ENCODE measurements around the gene AKAP13.

AKAP13 gene

DNA sequence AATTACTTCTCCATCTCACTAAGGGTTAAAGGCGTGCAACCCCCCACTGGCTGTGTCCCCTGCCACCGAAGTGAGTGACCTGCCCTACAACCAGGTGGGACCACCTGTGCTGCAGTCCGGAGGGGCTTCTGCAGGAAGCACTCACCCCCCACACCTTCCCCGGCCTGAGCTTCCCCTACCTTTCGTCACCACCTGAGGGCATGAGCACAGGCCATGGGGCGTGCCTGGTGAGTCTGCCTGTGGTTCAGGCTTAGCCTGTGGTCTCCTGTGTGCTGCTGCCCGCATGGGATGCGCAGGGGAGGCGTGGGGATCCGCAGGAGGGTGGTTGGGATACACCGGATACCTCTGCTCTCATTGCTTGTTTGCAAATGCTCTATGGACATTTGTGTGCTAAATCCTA lies 368.3 kb downstream of the AKAP13 start:
- no peak for FAIRE-seq

DNA sequence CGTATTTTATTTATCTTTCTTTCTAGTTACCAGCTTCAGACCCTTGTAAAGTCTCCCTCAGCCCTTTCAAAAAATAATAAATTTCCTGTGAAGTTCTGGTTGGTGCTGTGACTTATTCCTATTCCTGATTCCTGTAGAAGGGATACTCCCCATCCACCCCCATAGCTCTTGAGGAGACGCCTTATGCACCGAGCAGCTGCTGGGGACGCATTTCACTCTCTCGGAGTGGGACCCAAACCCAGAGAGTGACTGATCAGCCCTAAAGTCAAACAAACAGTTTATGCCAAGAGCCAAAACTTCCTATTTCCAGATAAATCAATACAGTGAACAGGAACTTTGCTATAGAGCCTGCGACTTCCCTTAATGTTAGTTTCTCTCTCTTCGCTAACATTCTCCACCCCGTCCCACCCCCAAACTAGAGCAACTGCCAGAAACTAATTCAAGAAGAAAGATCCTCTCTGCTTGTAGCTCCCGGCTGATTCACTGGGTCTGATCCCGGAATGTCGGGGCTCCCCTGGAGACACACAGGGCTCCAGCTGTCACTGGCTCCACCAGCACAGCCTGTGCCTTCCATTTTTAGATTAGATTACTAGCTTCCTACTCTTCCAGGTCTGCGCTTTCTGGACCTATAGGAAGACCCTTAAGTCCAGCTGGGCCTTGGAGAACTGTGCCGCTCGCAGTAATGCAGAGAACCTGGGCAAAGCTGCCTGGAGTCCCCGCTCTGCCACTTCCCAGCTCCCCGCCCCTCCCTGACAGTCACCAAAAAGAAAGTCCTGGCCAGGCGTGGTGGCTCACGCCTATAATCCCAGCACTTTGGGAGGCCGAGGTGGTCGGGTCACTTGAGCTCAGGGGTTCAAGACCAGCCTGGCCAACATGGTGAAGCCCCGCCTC lies 369.1 kb downstream of the AKAP13 start:
- no peak for FAIRE-seq

DNA sequence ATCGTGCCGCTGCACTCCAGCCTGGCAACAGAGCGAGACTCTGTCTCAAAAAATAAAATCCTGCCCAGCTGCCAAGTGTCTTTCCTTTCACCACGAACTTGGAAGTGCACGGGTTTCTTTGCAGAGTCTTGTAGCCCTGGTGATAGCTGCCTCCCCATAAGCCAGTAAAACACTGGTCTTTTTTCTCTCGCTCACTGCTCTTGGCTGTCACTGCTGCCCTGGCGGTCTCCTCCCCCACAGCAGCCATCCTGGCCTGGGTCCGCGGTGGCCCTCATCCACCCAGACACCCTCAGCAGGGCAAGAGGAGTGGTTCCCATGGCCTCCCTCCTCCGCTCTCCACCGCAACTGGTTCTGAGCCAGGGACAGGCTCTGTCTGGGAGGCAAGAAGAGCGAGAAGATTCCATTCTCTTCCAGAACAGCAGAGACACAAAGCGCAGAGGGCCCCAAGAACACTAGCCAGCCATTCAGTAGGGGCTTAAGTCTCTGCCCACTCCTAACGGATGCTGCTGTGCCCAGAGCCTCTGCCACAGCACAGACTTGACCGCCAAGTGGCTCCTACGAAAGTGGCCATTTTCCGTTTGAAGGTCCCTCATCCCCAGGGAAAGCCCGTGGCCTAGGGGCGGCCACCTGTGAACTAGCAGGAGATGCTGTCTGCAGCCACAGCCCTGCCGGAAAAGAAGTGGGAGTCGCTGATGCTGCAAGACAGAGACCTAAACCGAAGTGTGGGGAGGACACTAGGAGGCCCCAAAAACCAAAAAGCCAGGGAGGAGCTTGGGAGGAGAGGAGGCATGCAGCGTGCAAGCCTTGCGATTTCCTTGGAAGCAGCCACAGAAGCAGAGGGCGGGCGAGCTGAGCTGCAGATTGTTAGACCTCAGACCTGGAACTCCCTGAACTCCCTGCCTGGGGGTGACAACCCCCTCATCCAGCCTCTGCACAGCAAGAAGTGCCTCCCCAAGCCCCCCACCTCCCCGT lies 370.2 kb downstream of the AKAP13 start:
- FAIRE-seq: no peak

DNA sequence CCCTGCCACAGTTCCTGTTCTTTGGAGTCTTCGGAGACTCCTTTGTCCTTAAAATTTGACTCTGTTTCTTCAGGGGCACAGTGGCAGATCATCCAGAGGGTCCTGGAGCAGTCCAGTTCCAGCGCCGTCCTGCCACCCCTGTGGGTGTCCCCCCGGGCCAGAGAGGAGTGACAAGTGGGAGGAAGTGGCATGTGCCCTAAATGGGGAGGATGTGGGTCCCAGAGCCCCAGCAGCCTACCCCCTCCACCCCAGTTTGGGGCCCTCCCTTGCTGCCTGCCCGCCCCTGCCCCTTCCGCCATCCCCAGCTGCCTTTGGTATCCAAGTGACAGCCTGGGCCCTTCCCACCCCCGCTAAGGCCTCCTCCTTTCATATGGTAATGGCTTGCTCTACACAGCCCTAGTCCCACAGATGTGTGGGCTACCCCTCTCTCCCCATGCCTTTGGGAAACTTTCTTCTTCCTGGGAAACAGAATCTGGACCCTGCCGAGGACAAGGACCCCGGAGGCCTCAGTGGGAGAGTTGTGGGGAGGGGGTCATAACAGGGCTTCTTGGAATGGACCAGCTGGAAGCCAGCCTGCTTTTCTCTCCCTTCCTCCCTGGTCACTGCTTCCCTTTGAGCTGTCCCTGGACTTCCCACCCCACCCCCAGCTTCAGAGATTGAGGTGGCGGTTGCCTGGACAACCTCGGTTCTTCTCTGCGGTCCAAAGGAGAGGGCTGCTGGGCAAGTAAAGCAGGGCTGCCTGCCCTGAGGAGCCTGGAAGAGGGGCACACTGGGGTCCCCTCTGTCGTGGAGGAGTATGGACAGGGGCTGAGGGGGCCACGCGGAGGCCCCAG lies 371.1 kb downstream of the AKAP13 start:
- FAIRE-seq: no peak

GRCh38 chr15:85752124-85752475 lies 371.7 kb downstream of the AKAP13 start:
- FAIRE-seq: no peak

DNA sequence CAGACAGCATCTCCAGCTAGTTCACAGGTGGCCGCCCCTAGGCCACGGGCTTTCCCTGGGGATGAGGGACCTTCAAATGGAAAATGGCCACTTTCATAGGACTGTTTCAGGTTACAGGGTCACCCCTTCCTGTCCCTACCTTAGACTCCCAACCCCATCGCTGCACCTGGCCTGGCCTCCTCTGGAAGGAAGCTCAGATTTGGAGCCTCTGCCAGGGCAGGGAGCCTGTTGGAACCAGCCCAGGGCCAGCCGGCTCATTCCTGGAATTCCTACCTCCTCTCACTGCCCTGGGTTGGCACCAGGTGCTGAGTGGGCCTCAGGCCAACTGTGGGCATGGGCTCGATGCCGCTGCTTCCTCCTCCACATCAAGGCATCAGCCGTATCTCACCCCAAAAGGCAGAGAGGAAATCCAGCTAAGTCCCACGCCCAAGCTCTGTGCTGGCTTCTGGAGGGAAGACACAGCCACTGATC lies 372.1 kb downstream of the AKAP13 start:
- FAIRE-seq: no peak

DNA sequence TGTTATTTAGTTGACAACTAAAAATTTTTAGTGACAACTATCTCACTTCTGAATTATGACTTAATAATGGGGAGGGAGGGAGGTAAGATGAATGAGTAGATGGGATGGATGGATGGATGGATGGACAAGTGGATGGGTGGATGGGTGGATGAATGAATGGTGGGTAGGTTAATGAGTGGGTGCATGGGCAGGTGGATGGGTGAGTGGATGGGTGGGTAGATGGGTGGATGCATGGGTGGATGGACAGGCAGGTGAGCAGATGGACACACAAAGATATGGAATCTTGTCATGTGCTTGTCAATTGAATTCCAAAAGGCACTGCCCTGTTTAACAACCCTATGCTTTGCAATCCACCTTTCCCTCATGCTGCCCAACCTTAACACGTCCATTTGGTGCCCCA lies 372.9 kb downstream of the AKAP13 start:
- no peak for FAIRE-seq

DNA sequence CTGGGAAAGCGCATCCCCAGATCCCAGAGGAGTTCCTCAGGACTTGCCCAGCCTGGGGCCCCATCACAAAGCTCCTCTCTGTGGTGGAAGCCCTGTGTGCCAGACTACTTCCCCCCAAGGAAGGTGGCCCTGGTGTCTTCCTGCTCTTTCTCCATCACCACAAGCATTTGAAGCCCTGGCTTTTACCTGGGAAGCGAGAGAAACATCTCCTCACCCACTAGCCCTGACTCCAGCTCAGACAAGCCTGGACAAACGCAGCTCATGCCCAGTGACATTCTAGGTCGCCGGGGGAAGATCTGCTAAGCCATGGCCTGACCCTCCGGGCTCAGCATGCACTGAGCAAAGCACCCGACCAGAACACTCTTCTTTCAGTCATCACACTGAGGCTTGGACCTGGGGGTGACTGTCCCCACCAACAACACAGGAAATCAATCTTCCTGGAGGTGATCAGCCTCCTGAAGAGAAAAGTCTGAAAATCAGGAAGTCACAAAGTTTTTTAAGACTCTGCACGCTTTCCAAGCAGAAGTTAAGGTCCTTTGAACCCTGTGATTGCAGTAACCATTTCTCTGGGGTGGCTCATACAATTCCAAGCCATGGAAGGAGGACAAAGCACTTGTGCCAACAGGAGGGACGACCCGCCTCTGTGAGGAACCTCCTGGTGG lies 373.5 kb downstream of the AKAP13 start:
- FAIRE-seq: no peak

DNA sequence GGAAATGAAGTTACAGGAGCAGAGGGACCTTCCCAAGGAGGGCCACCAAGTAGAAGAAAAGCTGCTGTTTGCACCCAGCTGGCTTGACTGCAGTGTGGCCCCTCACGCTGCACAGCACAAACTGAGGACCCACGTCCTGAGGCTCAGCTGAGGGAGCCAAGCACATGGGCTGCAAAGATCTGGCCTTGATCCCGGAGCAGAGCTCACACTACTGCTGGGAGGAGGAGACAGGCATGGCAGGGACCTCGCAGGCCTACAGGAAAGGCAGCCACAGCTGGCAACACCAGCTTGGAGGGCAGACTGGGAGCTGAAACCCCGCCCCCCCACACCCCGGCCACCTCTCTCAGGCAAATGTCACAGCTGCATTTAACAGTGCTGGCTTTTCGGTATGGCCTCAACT lies 374.6 kb downstream of the AKAP13 start:
- FAIRE-seq: no peak

DNA sequence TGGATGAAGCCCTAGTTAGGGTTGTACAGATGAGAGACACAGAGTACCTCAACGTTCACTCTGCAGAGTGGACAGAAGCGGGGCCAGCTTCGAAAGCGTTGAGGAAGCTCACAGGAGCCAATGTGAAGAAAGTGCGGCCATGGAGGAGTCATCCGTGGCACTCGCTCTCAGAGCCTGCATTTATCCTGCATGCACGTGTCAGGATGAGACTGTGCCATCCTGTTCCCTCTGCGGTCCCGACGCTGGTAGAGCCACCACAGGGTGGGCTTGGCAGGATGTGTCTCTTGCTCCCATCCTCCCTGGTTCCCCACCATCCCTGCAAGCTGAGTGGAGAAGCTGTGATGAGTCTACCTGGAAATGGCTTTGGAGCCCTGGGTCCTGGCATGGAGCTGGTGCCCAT lies 375.1 kb downstream of the AKAP13 start:
- no peak for FAIRE-seq

DNA sequence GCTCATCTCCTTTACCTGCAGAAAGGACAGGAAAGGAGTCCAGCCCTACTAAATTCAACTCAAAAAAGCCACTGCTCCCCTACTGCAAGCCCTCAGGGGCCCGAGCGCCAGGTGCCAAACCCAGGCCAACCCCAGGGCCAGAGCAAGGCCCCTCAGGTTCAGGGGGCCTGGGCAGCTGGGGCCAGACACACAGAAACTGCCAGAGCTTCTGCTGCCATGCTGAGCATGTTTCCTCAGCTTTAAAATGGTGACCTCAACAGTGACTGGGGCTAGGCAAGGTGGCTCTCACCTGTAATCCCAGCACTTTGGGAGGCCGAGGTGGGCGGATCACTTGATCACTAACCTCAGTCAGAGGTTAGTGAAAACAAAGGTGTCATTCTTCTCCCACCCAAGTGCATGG lies 375.5 kb downstream of the AKAP13 start:
- no peak for FAIRE-seq

GRCh38 chr15:85756411-85757072 lies 376.1 kb downstream of the AKAP13 start:
- FAIRE-seq: no peak

DNA sequence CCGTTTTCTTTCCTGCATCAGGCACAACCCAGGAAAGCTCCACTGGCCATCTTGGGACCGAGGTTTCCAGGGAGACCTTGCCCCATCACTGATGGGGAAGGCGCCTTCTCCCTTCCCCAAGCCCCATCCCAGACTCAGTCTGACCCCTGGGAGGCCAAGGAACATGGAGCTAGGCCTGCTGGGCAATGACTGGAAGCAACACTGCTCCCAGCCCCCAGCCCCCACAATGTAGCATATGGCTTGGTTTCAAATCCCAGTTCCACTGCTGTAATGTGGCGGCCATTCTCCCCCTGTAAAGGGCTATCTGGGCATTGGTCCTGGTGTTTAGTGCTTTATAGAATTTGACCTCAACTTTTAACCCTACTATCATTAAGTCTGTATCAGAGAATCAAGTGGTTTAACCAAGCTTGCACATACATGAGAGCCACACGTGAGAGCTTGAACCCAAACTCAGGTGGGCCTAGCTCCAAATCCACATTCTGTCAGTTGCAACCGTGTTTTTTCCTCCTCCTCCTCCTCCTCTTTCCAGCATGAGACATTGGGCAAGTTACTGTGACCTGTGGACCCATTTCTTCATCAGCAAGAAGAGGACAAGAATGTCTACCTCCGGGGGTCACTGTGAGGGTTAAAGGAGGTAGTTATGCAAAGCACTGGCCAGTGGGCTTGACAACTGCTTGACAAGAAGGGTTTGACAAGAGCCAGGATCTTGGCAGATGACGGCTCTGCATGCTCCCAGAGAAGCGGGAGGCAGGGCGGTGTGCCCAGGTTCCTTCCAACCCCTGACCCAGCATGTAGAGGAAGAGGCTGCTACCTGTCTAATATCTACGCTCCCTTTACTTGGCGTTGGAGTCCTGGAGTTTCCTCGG lies 376.9 kb downstream of the AKAP13 start:
- no peak for FAIRE-seq

DNA sequence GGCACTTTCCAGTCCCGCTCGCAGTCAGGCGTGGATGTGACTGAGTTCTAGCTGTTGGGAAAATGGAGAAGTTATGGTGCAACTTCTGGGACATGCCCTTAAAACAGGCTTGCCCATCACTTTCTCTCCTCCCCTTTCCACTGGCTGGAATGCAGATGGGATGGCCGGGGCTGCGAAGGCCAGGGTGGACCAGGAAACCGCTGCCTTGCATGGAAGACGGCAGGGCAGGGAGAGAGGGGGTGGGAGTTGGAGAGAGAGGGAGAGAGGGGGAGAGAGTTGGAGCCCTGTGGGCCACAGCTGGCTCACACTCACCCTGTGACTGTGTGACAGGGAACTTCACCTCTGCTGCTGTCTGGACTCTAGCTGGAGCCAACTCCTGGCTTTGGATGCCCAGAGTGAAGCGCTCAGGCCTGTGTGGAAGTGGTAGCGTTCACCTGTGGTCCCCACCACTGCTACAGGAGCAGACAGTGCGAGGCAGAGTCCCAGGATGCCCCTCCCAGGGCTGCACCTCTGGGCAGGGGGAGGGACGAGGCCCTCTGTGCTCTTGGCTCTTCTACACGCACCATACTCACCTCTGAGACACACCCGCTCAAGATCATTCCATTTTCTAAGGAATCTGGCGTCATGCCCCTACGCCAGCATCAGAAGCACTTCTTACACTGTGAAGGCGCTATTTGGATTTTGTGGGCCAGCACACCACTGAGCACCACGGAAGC lies 377.7 kb downstream of the AKAP13 start:
- FAIRE-seq: no peak

DNA sequence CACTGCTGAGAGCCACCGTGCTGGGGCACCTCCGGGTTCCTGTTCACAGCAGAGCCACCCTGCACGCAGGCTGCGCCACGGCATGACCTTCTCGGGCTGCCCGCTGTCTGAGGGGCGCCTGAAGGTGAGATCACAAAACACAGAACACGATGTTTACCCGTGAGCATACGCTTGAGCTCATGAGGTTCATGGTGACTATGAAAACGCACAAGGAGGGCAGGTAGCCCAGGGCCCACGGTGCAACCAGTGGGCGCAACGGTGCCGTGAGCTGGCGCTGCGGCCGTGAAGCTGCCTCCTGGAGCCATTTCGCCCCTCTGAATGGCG lies 378.2 kb downstream of the AKAP13 start:
- FAIRE-seq: no peak

DNA sequence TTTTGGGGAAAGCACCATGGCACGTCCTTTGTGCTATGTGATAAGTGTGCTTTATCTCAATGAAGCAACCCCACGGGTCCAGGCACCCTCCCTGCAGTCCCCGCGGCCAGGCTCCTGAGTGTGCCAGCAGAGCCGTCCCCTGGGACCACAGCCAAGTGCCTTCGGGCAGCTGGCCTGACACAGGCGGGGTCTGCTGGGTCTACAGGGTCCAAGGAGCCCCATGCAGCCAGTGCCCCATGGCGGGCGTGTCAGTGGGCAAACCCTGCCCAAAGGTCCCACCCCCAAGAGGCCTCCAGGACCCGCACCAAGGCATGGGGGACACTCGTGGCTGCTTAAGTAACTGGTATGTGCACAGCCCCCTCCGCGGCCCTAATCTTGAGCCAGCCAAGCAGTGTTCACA lies 379.0 kb downstream of the AKAP13 start:
- FAIRE-seq: no peak

DNA sequence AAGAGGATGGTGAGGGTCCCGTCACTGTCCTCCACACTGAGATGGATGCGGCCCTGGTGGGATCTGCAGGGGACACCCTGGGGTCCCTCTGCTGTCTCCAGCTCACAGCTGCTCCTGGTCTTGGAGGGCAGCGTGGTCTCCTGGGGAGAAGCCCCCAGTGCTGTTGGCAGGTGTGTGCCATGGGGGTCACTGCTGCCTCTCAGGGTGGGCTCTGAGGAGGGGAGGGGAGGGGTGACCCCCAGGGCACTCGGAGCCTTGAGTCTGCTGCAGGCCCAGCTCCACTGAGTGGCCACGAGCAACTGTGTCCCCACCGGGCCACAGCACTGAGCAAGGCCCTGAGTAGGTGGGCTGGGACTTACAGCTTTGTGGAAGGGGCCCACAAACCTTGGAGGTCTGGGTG lies 379.6 kb downstream of the AKAP13 start:
- no peak for FAIRE-seq

DNA sequence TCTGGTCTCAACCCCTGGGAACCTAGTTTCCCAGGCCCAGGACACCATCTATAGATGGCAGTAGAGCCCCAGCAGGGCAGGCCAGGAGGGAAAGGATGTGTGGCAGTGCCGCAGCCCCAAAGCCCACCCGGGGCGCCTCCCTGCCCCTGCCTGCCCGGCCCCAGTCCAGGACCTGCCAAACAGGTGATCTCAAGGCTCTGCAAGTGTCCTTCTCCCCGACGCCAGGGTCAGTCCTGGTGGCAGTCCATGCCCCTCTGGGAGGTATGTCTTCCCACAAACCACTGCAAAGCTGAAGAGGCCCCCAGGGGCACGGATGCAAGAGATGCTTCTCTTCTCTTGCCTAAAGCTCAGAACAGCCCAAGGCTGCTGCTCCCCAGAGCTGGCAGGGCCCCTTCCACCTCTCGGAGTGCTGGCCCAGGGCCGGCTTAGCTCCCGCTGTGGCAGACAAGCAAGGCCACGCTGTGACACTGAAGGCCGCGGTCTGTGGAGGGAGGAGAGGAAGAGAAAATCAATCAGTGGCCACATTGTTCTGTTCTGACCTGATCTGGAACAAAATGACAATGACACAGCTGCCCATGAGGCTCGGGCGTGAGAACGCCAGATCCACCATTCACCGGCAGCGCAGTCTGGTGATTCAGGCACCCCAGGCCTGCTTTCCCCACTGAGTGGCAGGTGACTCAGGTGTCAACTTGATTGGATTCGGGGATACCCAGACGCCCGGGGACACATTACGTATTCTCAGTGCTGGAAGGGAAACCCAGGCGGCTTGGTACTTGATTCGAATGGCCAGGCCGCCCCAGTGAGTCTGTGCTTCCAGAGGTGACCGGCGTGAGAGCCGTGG lies 380.3 kb downstream of the AKAP13 start:
- no peak for FAIRE-seq

GRCh38 chr15:85761635-85762034 lies 381.2 kb downstream of the AKAP13 start:
- FAIRE-seq: no peak

Data from colon (tissue), 2 donors.